IMR-90 (cell line): ENCODE data around the gene IFITM10. TPM values are rescaled to one million over a fixed set of nuclear protein-coding genes. Genes with fewer than 3 reads are reported as not detected.

Source experiments
- ATAC-seq: fragments of 200-7000 bp; cut with Tn5 transposase; 2 replicates; pipeline ENCODE4 v1.9.1; 2020; ENCODE audit warnings: low read depth, mild to moderate bottlenecking, moderate library complexity
- BruUV-seq: library from RNA; stranded (reverse); fragments of 400-500 nt; replicated peaks from 2 replicates; lab custom pipeline; 2021; lab: Mats Ljungman, UMichigan
- CTCF ChIA-PET: fragments of 300-600 bp; formaldehyde crosslinking; extraction: SDS; loops from one replicate; lab custom pipeline; 2021; ENCODE audit warnings: antibody characterized with exemption; lab: Yijun Ruan, JAX
- POLR2A ChIA-PET: fragments of 300-600 bp; sonication (Branson Sonifier 250); formaldehyde crosslinking; loops from one replicate; lab custom pipeline; 2022; ENCODE audit warnings: antibody characterized with exemption; ENCODE audit not compliant: unreplicated experiment; lab: Charles Lee
- DNase-seq: peaks from one replicate; pipeline ENCODE4 v3.0.0; 2013
- H2AFZ ChIP-seq: replicated peaks from 2 replicates; pipeline ENCODE3; 2013; ENCODE audit warnings: low read length, mild to moderate bottlenecking; ENCODE audit not compliant: poor library complexity
- H2AK5ac ChIP-seq: 2 replicates; pipeline ENCODE4 v1.6.1; 2013; ENCODE audit warnings: low read depth, low read length, inconsistent platforms
- H2AK9ac ChIP-seq: replicated peaks from 2 replicates; pipeline ENCODE3; 2013; ENCODE audit warnings: mild to moderate bottlenecking, low read depth, low read length, moderate library complexity; ENCODE audit not compliant: poor library complexity
- H2BK120ac ChIP-seq: 2 replicates; pipeline ENCODE4 v1.6.1; 2013; ENCODE audit warnings: low read depth, low read length, inconsistent platforms
- H2BK15ac ChIP-seq: 3 replicates; pipeline ENCODE4 v1.6.1; 2013; ENCODE audit warnings: low read depth, low read length, inconsistent platforms
- H2BK20ac ChIP-seq: 2 replicates; pipeline ENCODE4 v1.6.1; 2013; ENCODE audit warnings: low read depth, mild to moderate bottlenecking, inconsistent platforms, low read length, moderate library complexity
- H2BK5ac ChIP-seq: 2 replicates; pipeline ENCODE4 v1.6.1; 2013; ENCODE audit warnings: mild to moderate bottlenecking, low read depth, low read length, inconsistent platforms; ENCODE audit not compliant: poor library complexity, severe bottlenecking
- H3K14ac ChIP-seq: replicated peaks from 2 replicates; pipeline ENCODE4 v1.6.1; 2013; ENCODE audit warnings: low read depth, low read length, inconsistent platforms
- H3K18ac ChIP-seq: 2 replicates; pipeline ENCODE4 v1.6.1; 2013; ENCODE audit warnings: low read depth, low read length, control low read depth
- H3K23ac ChIP-seq: 2 replicates; pipeline ENCODE4 v1.6.1; 2013; ENCODE audit warnings: low read depth, low read length, inconsistent platforms
- H3K27ac ChIP-seq: 2 replicates; pipeline ENCODE4 v1.5.1; 2013; ENCODE audit warnings: mild to moderate bottlenecking, control low read depth, low read length; ENCODE audit not compliant: insufficient read depth
- H3K27me3 ChIP-seq: 2 replicates; pipeline ENCODE4 v1.6.1; 2013; ENCODE audit warnings: low read length; ENCODE audit not compliant: control insufficient read depth, insufficient read depth
- H3K36me3 ChIP-seq: 2 replicates; pipeline ENCODE4 v1.6.1; 2013; ENCODE audit warnings: low read length, mixed read lengths; ENCODE audit not compliant: control insufficient read depth, insufficient read depth
- H3K4ac ChIP-seq: 2 replicates; pipeline ENCODE4 v1.6.1; 2013; ENCODE audit warnings: low read depth, low read length, inconsistent platforms
- H3K4me1 ChIP-seq: 2 replicates; pipeline ENCODE4 v1.6.1; 2013; ENCODE audit warnings: low read length, mixed read lengths; ENCODE audit not compliant: control insufficient read depth, insufficient read depth
- H3K4me2 ChIP-seq: 2 replicates; pipeline ENCODE4 v1.6.1; 2013; ENCODE audit warnings: low read depth, mild to moderate bottlenecking, control low read depth, low read length, moderate library complexity
- H3K4me3 ChIP-seq: 2 replicates; pipeline ENCODE4 v1.5.1; 2013; ENCODE audit warnings: low read depth, mild to moderate bottlenecking, control low read depth, low read length, moderate library complexity; ENCODE audit not compliant: insufficient read depth
- H3K56ac ChIP-seq: 2 replicates; pipeline ENCODE4 v1.6.1; 2013; ENCODE audit warnings: low read length, inconsistent platforms; ENCODE audit not compliant: insufficient read depth; ENCODE audit errors: extremely low read depth
- H3K79me1 ChIP-seq, 2 experiments: 2 replicates each; pipeline ENCODE4 v1.6.1; 2013; ENCODE audit warnings: low read length in 2 of 2, inconsistent platforms in 1 of 2, low read depth in 1 of 2
- H3K9ac ChIP-seq: 2 replicates; pipeline ENCODE4 v1.6.1; 2013; ENCODE audit warnings: low read depth, low read length, control low read depth
- H3K9me1 ChIP-seq: 2 replicates; pipeline ENCODE4 v1.6.1; 2013; ENCODE audit warnings: low read length, inconsistent platforms; ENCODE audit not compliant: insufficient read depth
- H3K9me3 ChIP-seq: 2 replicates; pipeline ENCODE4 v1.6.1; 2013; ENCODE audit warnings: low read length; ENCODE audit not compliant: control insufficient read depth, insufficient read depth
- H4K20me1 ChIP-seq: 2 replicates; pipeline ENCODE4 v1.6.1; 2013; ENCODE audit warnings: low read length, inconsistent platforms; ENCODE audit not compliant: insufficient read depth
- H4K5ac ChIP-seq: 2 replicates; pipeline ENCODE4 v1.6.1; 2013; ENCODE audit warnings: mild to moderate bottlenecking, low read depth, low read length, control low read depth
- H4K8ac ChIP-seq, 2 experiments: 2 replicates each; pipeline ENCODE4 v1.6.1; 2013; ENCODE audit warnings: low read depth in 2 of 2, low read length in 2 of 2, control low read depth in 1 of 2, inconsistent platforms in 1 of 2
- H4K91ac ChIP-seq: 2 replicates; pipeline ENCODE4 v1.6.1; 2013; ENCODE audit warnings: low read depth, low read length, inconsistent platforms; ENCODE audit not compliant: insufficient read depth
- BHLHE40 ChIP-seq: fragments of 150-350 bp; IDR thresholded peaks from 2 replicates; pipeline ENCODE4 v1.6.1; 2016; ENCODE audit warnings: mild to moderate bottlenecking, low read depth, low read length
- CEBPB ChIP-seq: IDR thresholded peaks from 2 replicates; pipeline ENCODE4 v1.6.1; 2012; ENCODE audit warnings: low read depth, low read length, improper control_type of control experiment
- FOS ChIP-seq: fragments of 150-350 bp; IDR thresholded peaks from 2 replicates; pipeline ENCODE4 v1.6.1; 2016; ENCODE audit warnings: low read depth, low read length
- MAFK ChIP-seq: IDR thresholded peaks from 2 replicates; pipeline ENCODE4 v1.6.1; 2012; ENCODE audit warnings: low read depth, low read length, improper control_type of control experiment
- MXI1 ChIP-seq: IDR thresholded peaks from 2 replicates; pipeline ENCODE4 v1.6.1; 2012; ENCODE audit warnings: low read depth, mild to moderate bottlenecking, low read length, moderate library complexity, borderline replicate concordance
- POLR2A ChIP-seq: IDR thresholded peaks from 2 replicates; pipeline ENCODE4 v1.6.1; 2012; ENCODE audit warnings: mild to moderate bottlenecking, low read depth, low read length
- RAD21 ChIP-seq: IDR thresholded peaks from 2 replicates; pipeline ENCODE4 v1.6.1; 2012; ENCODE audit warnings: low read length, improper control_type of control experiment
- RFX5 ChIP-seq: IDR thresholded peaks from 2 replicates; pipeline ENCODE4 v1.8.0; 2012; ENCODE audit warnings: low read depth, mild to moderate bottlenecking, low read length, moderate library complexity
- WGBS, 2 experiments: methylation state at CpG; one replicate each; pipeline versions ENCODE4 v1.1.5 to v1.1.7; 2013; ENCODE audit warnings: missing lambda C conversion rate in 2 of 2; ENCODE audit not compliant: insufficient read length in 1 of 2; ENCODE audit errors: extremely low coverage in 2 of 2; 5-methylcytosine and 5-hydroxymethylcytosine counted together
- dilution Hi-C: fragments of 300-500 bp; cut with HindIII; formaldehyde crosslinking; loops from one replicate; pipeline ENCODE4 v1.14.3; 2018; ENCODE audit warnings: low sequenced_read_pairs; ENCODE audit not compliant: unreplicated experiment
- in situ Hi-C: fragments of 300-500 bp; cut with MboI; formaldehyde crosslinking; loops from 3 replicates; pipeline ENCODE4 v1.14.3; 2019; ENCODE audit warnings: low sequenced_read_pairs, inconsistent platforms, mixed read lengths
- intact Hi-C: fragments of 100-400 bp; cut with micrococcal nuclease; formaldehyde crosslinking; loops from 2 replicates; pipeline ENCODE4 v1.10.0; 2022
- polyA plus RNA-seq, 3 experiments: library from polyadenylated mRNA; depleted of rRNA; stranded (reverse); fragments of >200 nt; gene quantifications; 2 replicates each; pipeline ENCODE4 v1.2.3, GENCODE V29; 2012; ENCODE audit warnings: low replicate concordance in 1 of 3
- total RNA-seq: library from RNA; depleted of rRNA; stranded (reverse); fragments of >200 nt; gene quantifications from 2 replicates; pipeline ENCODE4 v1.2.3, GENCODE V29; 2012
- TF ChIP-seq, protein P1 (sequence below): fragments of 150-350 bp; IDR thresholded peaks from 2 replicates; pipeline ENCODE4 v1.6.1; 2017; ENCODE audit warnings: mild to moderate bottlenecking, antibody characterized with exemption, low read length, low read depth
- TF ChIP-seq, protein P2 (sequence below): fragments of 150-350 bp; IDR thresholded peaks from 2 replicates; pipeline ENCODE4 v1.6.1; 2016; ENCODE audit warnings: low read depth, mild to moderate bottlenecking, low read length, moderate library complexity, borderline replicate concordance
- TF ChIP-seq, protein P3 (sequence below): conservative IDR thresholded peaks from 2 replicates; pipeline ENCODE4 v1.5.1; 2012; ENCODE audit warnings: mild to moderate bottlenecking, low read depth, low read length, improper control_type of control experiment

The IFITM10 gene
- total and polyA plus RNA-seq, 2 of the 4 experiments (the other 2 are of a cell fraction): 0.15 to 0.18 TPM

DNA sequence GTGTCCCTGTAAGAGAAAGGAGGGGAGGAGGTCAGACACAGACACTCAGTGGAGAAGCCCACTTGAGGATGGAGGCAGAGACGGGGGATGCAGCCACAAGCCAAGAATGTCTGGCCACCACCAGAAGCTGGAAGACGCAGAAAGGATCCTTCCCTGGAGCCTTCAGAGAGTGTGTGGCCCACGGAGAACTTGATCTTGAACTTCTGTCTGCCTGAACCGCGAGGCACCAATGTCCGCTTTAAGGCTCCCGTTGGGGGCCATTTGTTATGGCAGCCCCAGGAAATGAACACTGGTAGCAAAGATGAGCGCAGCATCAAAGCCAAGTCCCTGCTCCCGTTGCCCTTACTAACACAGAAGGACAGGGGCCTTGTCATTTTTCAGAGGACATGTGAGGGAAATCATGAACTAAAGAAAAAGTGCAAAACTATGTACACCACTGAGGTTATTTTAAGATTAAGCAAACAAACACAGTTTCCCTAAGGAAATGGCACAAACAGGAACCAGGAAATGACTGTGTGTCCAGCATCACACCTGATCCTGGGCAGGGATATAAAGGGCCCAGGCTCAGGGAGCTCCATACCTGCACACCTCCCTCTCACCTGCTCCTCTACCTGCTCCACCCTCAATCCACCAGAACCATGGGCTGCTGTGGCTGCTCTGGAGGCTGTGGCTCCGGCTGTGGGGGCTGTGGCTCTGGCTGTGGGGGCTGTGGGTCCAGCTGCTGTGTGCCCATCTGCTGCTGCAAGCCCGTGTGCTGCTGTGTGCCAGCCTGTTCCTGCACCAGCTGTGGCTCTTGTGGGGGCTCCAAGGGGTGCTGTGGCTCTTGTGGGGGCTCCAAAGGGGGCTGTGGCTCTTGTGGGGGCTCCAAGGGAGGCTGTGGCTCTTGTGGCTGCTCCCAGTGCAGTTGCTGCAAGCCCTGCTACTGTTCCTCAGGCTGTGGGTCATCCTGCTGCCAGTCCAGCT, 53.5 kb downstream of the IFITM10 start, which contains the start of gene KRTAP5-6 (continued):
- TF ChIP-seq, protein P1, sequence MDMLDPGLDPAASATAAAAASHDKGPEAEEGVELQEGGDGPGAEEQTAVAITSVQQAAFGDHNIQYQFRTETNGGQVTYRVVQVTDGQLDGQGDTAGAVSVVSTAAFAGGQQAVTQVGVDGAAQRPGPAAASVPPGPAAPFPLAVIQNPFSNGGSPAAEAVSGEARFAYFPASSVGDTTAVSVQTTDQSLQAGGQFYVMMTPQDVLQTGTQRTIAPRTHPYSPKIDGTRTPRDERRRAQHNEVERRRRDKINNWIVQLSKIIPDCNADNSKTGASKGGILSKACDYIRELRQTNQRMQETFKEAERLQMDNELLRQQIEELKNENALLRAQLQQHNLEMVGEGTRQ: no peak

DNA sequence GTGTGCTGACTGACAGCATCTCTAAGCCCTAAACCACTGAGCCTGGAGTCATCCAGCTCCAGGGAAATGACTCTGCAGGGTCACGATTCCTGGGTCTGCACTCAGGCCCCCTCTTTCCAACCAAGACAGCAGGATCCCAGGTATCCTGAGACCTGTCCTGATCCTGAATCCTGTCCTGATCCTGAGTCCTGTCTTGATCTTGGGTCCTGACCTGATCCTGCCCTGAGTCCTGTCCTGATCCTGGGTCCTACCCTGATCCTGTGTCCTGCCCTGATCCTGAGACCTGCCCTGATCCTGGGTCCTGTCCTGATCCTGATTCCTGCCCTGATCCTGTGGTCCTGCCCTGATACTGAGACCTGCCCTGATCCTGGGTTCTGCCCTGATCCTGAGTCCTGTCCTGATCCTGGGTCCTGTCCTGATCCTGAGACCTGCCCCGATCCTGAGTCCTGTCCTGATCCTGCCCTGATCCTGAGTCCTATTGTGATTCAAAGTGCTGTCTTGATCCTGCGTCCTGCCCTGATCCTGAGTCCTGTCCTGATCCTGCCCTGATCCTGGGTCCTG, 54.8 kb downstream of the IFITM10 start:
- H4K5ac ChIP-seq: no peak overlapping the region
- no peaks in the 10 kb centered on the region; the same call in 1 of the 2 replicates for H3K9me3 ChIP-seq
- in situ Hi-C loops: loop anchor here (5.0 kb wide), 2 partner anchors 127 to 457 kb away; no protein-coding TSS in a partner anchor
- H3K18ac ChIP-seq: no peak overlapping the region
- ATAC-seq (no peak), DNase-seq (no peak)
- peak overlapping the region; percentile 39; the same call in 1 of the 2 replicates for H2AK5ac ChIP-seq
- no peak overlapping the region for H2BK120ac ChIP-seq
- no peak overlapping the region for H4K91ac ChIP-seq
- no peak overlapping the region for H4K8ac ChIP-seq
- dilution Hi-C loops: no loop called here
- no peak overlapping the region for H2AFZ ChIP-seq
- WGBS, 2 experiments: 89% methylated on average over 3 of the region's 3 CpGs; no CpG with 5 or more reads in 1 of the 2 experiments
- peaks cover 56% of the 10 kb centered on the region for H3K27me3 ChIP-seq
- H3K14ac ChIP-seq: no peak overlapping the region
- H3K36me3 ChIP-seq: no peaks in the 10 kb centered on the region
- H3K4me3 ChIP-seq: no peak overlapping the region
- H3K79me1 ChIP-seq: no peaks in the 10 kb centered on the region
- H2BK15ac ChIP-seq: no peak overlapping the region
- CTCF ChIA-PET: interaction anchor here (3.2 kb wide), 1 partner anchor 138 kb away, joined by 54 read pairs; the partner anchor contains the start of gene SYT8
- H3K9me1 ChIP-seq: no peaks in the 10 kb centered on the region
- H3K27ac ChIP-seq: no peak overlapping the region
- peaks cover 1% of the 10 kb centered on the region; the same call in 1 of the 2 replicates for H3K4me1 ChIP-seq
- no peak overlapping the region for H2BK20ac ChIP-seq
- no peak overlapping the region for H3K9ac ChIP-seq
- no peak overlapping the region for H3K4me2 ChIP-seq
- H3K56ac ChIP-seq: no peak overlapping the region
- H3K4ac ChIP-seq: no peak overlapping the region
- H4K20me1 ChIP-seq: no peaks in the 10 kb centered on the region
- no peak overlapping the region for H3K23ac ChIP-seq
- intact Hi-C loops: no loop called here
- no peak overlapping the region for H2BK5ac ChIP-seq
- no peak overlapping the region for H2AK9ac ChIP-seq
- POLR2A ChIA-PET: no interaction called here
- no TSS peak for BruUV-seq
- TF ChIP-seq, protein P2, sequence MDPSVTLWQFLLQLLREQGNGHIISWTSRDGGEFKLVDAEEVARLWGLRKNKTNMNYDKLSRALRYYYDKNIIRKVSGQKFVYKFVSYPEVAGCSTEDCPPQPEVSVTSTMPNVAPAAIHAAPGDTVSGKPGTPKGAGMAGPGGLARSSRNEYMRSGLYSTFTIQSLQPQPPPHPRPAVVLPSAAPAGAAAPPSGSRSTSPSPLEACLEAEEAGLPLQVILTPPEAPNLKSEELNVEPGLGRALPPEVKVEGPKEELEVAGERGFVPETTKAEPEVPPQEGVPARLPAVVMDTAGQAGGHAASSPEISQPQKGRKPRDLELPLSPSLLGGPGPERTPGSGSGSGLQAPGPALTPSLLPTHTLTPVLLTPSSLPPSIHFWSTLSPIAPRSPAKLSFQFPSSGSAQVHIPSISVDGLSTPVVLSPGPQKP: no peak
- TF ChIP-seq MAFK (no peak), CEBPB (no peak), POLR2A (no peak), RAD21 (no peak), BHLHE40 (no peak), FOS (no peak), MXI1 (no peak), RFX5 (no peak)
- TF ChIP-seq, protein P3, sequence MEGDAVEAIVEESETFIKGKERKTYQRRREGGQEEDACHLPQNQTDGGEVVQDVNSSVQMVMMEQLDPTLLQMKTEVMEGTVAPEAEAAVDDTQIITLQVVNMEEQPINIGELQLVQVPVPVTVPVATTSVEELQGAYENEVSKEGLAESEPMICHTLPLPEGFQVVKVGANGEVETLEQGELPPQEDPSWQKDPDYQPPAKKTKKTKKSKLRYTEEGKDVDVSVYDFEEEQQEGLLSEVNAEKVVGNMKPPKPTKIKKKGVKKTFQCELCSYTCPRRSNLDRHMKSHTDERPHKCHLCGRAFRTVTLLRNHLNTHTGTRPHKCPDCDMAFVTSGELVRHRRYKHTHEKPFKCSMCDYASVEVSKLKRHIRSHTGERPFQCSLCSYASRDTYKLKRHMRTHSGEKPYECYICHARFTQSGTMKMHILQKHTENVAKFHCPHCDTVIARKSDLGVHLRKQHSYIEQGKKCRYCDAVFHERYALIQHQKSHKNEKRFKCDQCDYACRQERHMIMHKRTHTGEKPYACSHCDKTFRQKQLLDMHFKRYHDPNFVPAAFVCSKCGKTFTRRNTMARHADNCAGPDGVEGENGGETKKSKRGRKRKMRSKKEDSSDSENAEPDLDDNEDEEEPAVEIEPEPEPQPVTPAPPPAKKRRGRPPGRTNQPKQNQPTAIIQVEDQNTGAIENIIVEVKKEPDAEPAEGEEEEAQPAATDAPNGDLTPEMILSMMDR: no peak
